ENCODE results near the gene TYMP.

TYMP gene

DNA sequence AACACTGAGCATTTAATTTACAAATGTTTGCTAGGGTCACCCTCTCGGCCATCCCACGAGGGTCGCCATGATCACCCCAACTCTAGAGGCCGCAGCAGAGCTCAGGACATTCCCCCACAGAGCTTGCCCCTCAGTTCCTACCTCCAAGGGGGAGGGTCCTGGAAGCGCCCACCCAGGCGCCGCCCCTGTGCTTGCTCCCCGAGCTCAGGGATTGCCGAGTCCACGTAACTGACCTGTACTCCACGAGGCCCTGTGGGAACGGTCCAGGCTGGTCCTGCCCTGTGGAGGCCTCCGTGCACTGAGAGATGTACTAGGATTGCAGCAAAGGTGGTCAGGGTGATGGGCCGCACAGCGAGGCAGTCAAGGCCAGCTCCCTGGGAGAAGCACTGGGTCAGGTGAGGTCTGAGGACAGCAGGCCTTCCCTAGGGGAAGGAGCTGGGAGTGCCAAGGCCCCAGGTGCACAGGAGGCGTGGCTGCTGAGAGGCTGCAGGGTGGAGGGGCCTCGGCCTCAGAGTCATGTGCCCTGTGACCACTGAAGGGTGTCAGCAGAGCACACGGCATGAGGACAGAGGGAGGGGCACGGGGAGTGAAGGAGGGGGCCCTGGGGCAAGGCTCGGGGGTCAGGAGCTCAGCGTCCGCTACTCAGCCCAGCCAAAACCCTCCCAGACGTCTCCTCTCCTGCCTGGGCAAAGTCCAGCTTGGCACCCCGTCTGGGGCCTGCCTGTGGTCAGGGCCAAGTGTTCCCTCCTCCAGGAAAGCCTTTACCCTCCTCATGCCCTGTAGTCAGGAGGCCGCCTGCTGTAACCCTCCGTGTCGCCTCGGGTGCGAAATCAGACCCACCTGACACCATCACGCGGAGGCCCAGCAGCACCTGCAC is 45.6 kb downstream of the TYMP start:
- Histone ChIP-seq H3K27me3 (ENCODE audit: insufficient read depth, low read depth, severe bottlenecking) (no peaks in the 10 kb centered on the region), H3K36me3 (no peaks in the 10 kb centered on the region), H3K4me3 (ENCODE audit: low read depth, low read length) (no peak overlapping the region), H3K27ac (no peak overlapping the region), H3K9me3 (ENCODE audit: severe bottlenecking) (peaks cover 5% of the 10 kb centered on the region)
- DNase-seq = no peak
- TF ChIP-seq, protein P1, sequence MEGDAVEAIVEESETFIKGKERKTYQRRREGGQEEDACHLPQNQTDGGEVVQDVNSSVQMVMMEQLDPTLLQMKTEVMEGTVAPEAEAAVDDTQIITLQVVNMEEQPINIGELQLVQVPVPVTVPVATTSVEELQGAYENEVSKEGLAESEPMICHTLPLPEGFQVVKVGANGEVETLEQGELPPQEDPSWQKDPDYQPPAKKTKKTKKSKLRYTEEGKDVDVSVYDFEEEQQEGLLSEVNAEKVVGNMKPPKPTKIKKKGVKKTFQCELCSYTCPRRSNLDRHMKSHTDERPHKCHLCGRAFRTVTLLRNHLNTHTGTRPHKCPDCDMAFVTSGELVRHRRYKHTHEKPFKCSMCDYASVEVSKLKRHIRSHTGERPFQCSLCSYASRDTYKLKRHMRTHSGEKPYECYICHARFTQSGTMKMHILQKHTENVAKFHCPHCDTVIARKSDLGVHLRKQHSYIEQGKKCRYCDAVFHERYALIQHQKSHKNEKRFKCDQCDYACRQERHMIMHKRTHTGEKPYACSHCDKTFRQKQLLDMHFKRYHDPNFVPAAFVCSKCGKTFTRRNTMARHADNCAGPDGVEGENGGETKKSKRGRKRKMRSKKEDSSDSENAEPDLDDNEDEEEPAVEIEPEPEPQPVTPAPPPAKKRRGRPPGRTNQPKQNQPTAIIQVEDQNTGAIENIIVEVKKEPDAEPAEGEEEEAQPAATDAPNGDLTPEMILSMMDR (IDR thresholded peaks at IDR 0.05; ENCODE audit: low read depth, low read length) = no peak

DNA sequence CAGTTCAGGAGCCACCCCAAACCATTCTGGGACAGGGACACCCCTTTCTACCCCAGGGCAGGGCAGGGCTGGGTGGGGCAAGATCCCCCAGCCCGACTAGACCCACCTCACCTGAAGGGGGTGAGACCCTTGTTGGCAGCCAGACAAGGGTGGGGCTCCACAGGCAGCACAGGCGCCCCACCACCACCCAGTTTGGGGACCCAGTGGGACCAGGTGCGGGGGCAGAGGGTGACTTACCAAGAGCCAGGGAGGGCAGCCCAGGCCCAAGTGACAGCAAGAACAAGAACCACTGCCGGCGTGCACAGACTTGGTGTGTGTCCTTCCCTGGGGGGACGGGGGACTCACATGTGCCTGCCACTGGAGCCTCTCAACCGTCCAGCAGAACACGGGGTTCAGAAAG is 46.3 kb downstream of the TYMP start:
- DNase-seq = no peak

GRCh38 chr22:50483106-50483505 is 46.7 kb downstream of the TYMP start:
- Histone ChIP-seq H3K36me3 (no peaks in the 10 kb centered on the region), H3K9me3 (ENCODE audit: severe bottlenecking) (peaks cover 5% of the 10 kb centered on the region), H3K4me3 (ENCODE audit: low read depth, low read length) (no peak overlapping the region), H3K27me3 (ENCODE audit: insufficient read depth, low read depth, severe bottlenecking) (no peaks in the 10 kb centered on the region), H3K27ac (no peak overlapping the region)
- DNase-seq = no peak
- TF ChIP-seq, protein P1 (IDR thresholded peaks at IDR 0.05; ENCODE audit: low read depth, low read length) = no peak

More for the DNA sequence above, 46.3 kb downstream of the TYMP start:
- Histone ChIP-seq H3K36me3 (no peaks in the 10 kb centered on the region), H3K27ac (no peak overlapping the region), H3K4me3 (ENCODE audit: low read depth, low read length) (no peak overlapping the region), H3K27me3 (ENCODE audit: insufficient read depth, low read depth, severe bottlenecking) (no peaks in the 10 kb centered on the region), H3K9me3 (ENCODE audit: severe bottlenecking) (peaks cover 5% of the 10 kb centered on the region)
- TF ChIP-seq, protein P1 (IDR thresholded peaks at IDR 0.05; ENCODE audit: low read depth, low read length) = no peak

DNA sequence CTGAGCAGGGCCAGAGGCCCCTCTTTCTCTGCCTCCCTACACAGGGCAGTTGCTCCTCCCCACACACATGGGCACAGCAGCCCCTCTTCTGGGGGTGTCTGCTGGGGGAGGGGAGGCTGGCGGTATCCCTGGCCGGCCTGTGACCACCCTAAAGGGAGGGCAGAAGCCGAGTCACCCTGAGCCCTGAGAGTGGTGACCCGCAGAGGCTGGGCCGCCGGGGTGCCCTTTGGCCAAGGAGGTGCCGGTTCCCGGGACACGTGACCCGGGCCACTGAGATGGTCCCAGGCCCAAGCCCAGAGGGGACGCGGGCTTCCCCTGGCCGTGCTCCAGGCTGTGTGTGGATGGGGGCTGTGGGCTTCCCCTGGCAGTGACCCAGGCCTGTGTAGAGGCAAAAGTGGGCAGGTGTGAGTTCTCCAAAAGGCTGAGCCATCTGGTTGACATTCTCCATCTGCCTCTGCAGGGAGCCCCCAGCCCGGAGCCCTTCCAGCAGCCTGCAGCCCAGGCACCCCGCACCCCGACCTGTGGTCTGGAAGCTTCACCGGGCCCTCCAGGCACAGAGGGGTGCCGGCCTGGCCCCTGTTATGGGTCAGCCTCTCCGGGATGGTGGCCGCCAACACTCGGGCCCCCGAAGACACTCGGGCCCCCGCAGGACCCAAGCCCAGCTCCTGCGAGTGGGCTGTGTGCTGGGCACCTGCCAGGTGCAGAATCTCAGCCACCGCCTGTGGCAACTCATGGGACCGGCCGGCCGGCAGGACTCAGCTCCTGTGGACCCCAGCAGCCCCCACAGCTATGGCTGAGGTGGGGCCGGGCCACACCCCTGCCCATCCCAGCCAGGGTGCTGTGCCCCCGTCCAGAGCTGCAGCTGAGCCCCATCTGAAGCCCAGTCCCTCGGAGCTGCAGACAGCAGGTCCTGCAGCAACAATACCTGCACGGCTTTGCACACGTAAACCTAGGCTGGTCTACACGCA is 47.4 kb downstream of the TYMP start:
- no peak for DNase-seq
- no peak overlapping the region for H3K27ac ChIP-seq
- H3K27me3 ChIP-seq (ENCODE audit: insufficient read depth, low read depth, severe bottlenecking) = no peaks in the 10 kb centered on the region
- no peak overlapping the region for H3K4me3 ChIP-seq (ENCODE audit: low read depth, low read length)
- TF ChIP-seq, protein P1 (IDR thresholded peaks at IDR 0.05; ENCODE audit: low read depth, low read length) = no peak
- peaks cover 5% of the 10 kb centered on the region for H3K9me3 ChIP-seq (ENCODE audit: severe bottlenecking)
- no peaks in the 10 kb centered on the region for H3K36me3 ChIP-seq

DNA sequence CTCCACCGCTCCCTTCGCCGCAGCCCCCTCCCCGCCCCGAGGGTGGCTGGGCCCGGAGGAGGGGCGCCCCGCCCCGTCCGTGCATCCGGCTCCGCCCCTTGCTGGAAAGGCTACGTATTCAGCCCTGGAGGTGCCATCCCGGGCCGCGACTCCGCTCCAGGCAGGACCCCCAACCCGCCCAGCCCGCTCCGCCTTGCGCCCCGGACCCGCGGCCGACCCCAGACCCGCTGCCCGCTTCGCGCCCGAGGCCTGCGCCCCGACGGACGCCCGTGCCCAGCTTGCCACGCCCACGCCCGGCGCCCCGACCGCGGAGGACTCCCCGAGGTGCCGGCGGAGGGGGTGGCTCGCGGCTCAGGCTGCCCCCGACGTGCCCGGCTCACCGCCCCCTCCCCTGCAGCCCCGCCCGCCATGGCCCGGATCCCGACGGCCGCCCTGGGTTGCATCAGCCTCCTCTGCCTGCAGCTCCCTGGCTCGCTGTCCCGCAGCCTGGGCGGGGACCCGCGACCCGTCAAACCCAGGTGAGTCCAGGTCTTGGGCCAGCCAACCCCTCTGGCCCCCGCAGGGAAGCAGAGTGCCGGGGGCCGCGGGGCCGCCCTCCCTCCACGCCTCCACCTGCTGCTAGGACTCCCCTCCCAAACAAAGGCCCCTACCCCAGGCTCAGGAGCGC is 48.2 kb downstream of the TYMP start, which contains the start of gene ADM2:
TSS of gene ADM2 (plus strand) at position 104 of the 667 bp plus-strand sequence. CDS start at position 409, 305 bp downstream.
- peaks cover 5% of the 10 kb centered on the region for H3K9me3 ChIP-seq (ENCODE audit: severe bottlenecking)
- TF ChIP-seq, protein P1 (IDR thresholded peaks at IDR 0.05; ENCODE audit: low read depth, low read length) = no peak
- no peak within 1 kb of the TSS for H3K27ac ChIP-seq
- H3K27me3 ChIP-seq (ENCODE audit: insufficient read depth, low read depth, severe bottlenecking) = no peaks in the 10 kb centered on the region
- H3K4me3 ChIP-seq (ENCODE audit: low read depth, low read length) = no peak within 1 kb of the TSS
- DNase-seq = no peak
- H3K36me3 ChIP-seq = no peaks in the 10 kb centered on the region
